ENCODE data around the gene ANAPC16.
"Not testable (repeated sequence)": the region's sequence is repeated elsewhere in the genome, so short reads cannot be mapped to it uniquely, and the experiment has no call there.

The ANAPC16 gene

GRCh38 chr10:72245949-72246525 lies 30.2 kb downstream of the ANAPC16 start:
- no peak for TF ChIP-seq CTCF (IDR thresholded peaks at IDR 0.05; ENCODE audit: low read depth, low read length)

GRCh38 chr10:72248468-72249151 lies 32.8 kb downstream of the ANAPC16 start:
- H3K4me3 ChIP-seq (ENCODE audit: low read depth, low read length) = no peak overlapping the region
- TF ChIP-seq CTCF (IDR thresholded peaks at IDR 0.05; ENCODE audit: low read depth, low read length) = no peak

More at GRCh38 chr10:72245949-72246525, 30.2 kb downstream of the ANAPC16 start:
- no peak overlapping the region for H3K4me3 ChIP-seq (ENCODE audit: low read depth, low read length)

GRCh38 chr10:72249176-72249862 lies 33.5 kb downstream of the ANAPC16 start:
- H3K4me3 ChIP-seq (ENCODE audit: low read depth, low read length) = not testable (repeated sequence)

GRCh38 chr10:72250666-72251065 lies 34.9 kb downstream of the ANAPC16 start:
- H3K4me3 ChIP-seq (ENCODE audit: low read depth, low read length) = no peak overlapping the region
- no peak for TF ChIP-seq CTCF (IDR thresholded peaks at IDR 0.05; ENCODE audit: low read depth, low read length)

GRCh38 chr10:72251635-72252034 lies 35.8 kb downstream of the ANAPC16 start:
- no peak overlapping the region for H3K4me3 ChIP-seq (ENCODE audit: low read depth, low read length)
- TF ChIP-seq CTCF (IDR thresholded peaks at IDR 0.05; ENCODE audit: low read depth, low read length) = no peak

GRCh38 chr10:72252972-72253371 lies 37.2 kb downstream of the ANAPC16 start:
- no peak overlapping the region for H3K4me3 ChIP-seq (ENCODE audit: low read depth, low read length)
- TF ChIP-seq CTCF (IDR thresholded peaks at IDR 0.05; ENCODE audit: low read depth, low read length) = no peak

GRCh38 chr10:72253578-72253977 lies 37.8 kb downstream of the ANAPC16 start:
- H3K4me3 ChIP-seq (ENCODE audit: low read depth, low read length) = no peak overlapping the region
- no peak for TF ChIP-seq CTCF (IDR thresholded peaks at IDR 0.05; ENCODE audit: low read depth, low read length)
